Tibial nerve (tissue), 4 donors: ENCODE data around the gene TEKT3. TPM values are rescaled to one million over a fixed set of nuclear protein-coding genes. Genes with fewer than 3 reads are reported as not detected.

Experiments used
- DNase-seq, 2 donors: peaks; one replicate each; pipeline ENCODE4 v3.0.0-alpha.2; 2019; ENCODE audit warnings: low spot score in 2 of 2
- H3K27ac ChIP-seq, 4 donors: fragments of 200-600 bp; sonication (generic) in 3 of 4; one replicate each; pipeline ENCODE4 v1.5.1; 2017 to 2019; ENCODE audit warnings: mild to moderate bottlenecking in 1 of 4
- H3K27me3 ChIP-seq, 2 donors: fragments of 200-600 bp; sonication (generic) in 1 of 2; one replicate each; pipeline versions ENCODE4 v1.5.1 to v1.6.0; 2017 to 2019
- H3K36me3 ChIP-seq, 3 donors: fragments of 200-600 bp; sonication (generic); one replicate each; pipeline ENCODE4 v1.5.1; 2018 to 2019
- H3K4me1 ChIP-seq, 4 donors: fragments of 200-600 bp; sonication (generic) in 3 of 4; one replicate each; pipeline ENCODE4 v1.5.1; 2017 to 2019
- H3K4me3 ChIP-seq, 4 donors: fragments of 200-600 bp; sonication (generic) in 3 of 4; one replicate each; pipeline ENCODE4 v1.5.1; 2017 to 2019; ENCODE audit warnings: mild to moderate bottlenecking in 1 of 4, moderate library complexity in 1 of 4
- H3K9me3 ChIP-seq, 4 donors: fragments of 200-600 bp; sonication (generic) in 3 of 4; one replicate each; pipeline ENCODE4 v1.5.1; 2017 to 2019
- CTCF ChIP-seq, 5 experiments: fragments of 200-600 bp in 3 of 5; fragments of 450-650 bp in 2 of 5; sonication (generic) in 3 of 5; IDR thresholded peaks; one replicate each; pipeline ENCODE4 v1.5.1; 2016 to 2019; ENCODE audit warnings: antibody characterized with exemption in 5 of 5, mild to moderate bottlenecking in 3 of 5, moderate library complexity in 2 of 5
- EP300 ChIP-seq, 2 donors: sonication (generic); formaldehyde crosslinking; IDR thresholded peaks; one replicate each; pipeline ENCODE4 v1.6.1; 2017; ENCODE audit warnings: antibody characterized with exemption in 2 of 2, mild to moderate bottlenecking in 1 of 2
- POLR2A ChIP-seq, 2 donors: fragments of 450-650 bp; IDR thresholded peaks; one replicate each; pipeline ENCODE4 v1.6.1; 2017; ENCODE audit warnings: antibody characterized with exemption in 2 of 2, mild to moderate bottlenecking in 2 of 2, moderate library complexity in 2 of 2
- WGBS, 2 donors: methylation state at CpG; one replicate each; pipeline ENCODE4 v1.1.5; 2018; 5-methylcytosine and 5-hydroxymethylcytosine counted together
- total RNA-seq, 4 donors: library from RNA; depleted of rRNA; stranded (reverse); fragments of >200 nt; gene quantifications; one replicate each; pipeline ENCODE4 v1.1.0, GENCODE V29; 2016

TEKT3 gene
- total RNA-seq, 4 donors from 2014 or later: 0.20 to 3.7 (median 1.0) TPM

GRCh38 chr17:15287538-15288267, 53.7 kb downstream of the TEKT3 start:
- Histone ChIP-seq H3K4me3 (peak overlapping the region in 1 of 4 donors; percentile 9), H3K27me3 (no peaks in the 10 kb centered on the region), H3K9me3 (no peaks in the 10 kb centered on the region), H3K27ac (peak overlapping the region in 3 of 4 donors; percentile 2 to 57 (median 19)), H3K36me3 (no peaks in the 10 kb centered on the region), H3K4me1 (peaks cover 0 to 9% (median 2%) of the 10 kb centered on the region in 4 donors)
- 33 to 38% methylated on average over 4 of the region's 4 CpGs for WGBS, 2 donors
- TF ChIP-seq CTCF (IDR thresholded peaks at IDR 0.05) (no peak), POLR2A (IDR thresholded peaks at IDR 0.05) (no peak), EP300 (IDR thresholded peaks at IDR 0.05) (no peak)
- DNase-seq: no peak

- no peak for DNase-seq
- no peak for TF ChIP-seq EP300 (IDR thresholded peaks at IDR 0.05)
- no peak for TF ChIP-seq POLR2A (IDR thresholded peaks at IDR 0.05)
- Histone ChIP-seq H3K9me3 (no peaks in the 10 kb centered on the region), H3K27me3 (no peaks in the 10 kb centered on the region), H3K4me1 (peaks cover 0 to 9% (median 2%) of the 10 kb centered on the region in 4 donors), H3K36me3 (no peaks in the 10 kb centered on the region), H3K27ac (no peak overlapping the region), H3K4me3 (no peak overlapping the region)
- WGBS, 2 donors: 91 to 92% methylated on average over 6 of the region's 6 CpGs
Observed at GRCh38 chr17:15285466-15285865, 55.9 kb downstream of the TEKT3 start.

GRCh38 chr17:15284537-15284936, 56.9 kb downstream of the TEKT3 start:
- 49 to 54% methylated on average over 2 of the region's 2 CpGs for WGBS, 2 donors
- Histone ChIP-seq H3K27me3 (no peaks in the 10 kb centered on the region), H3K36me3 (no peaks in the 10 kb centered on the region), H3K27ac (no peak overlapping the region), H3K9me3 (no peaks in the 10 kb centered on the region), H3K4me1 (peaks cover 0 to 9% (median 2%) of the 10 kb centered on the region in 4 donors), H3K4me3 (no peak overlapping the region)
- DNase-seq: no peak
- TF ChIP-seq EP300 (IDR thresholded peaks at IDR 0.05) (no peak), POLR2A (IDR thresholded peaks at IDR 0.05) (no peak), CTCF (IDR thresholded peaks at IDR 0.05) (no peak)

GRCh38 chr17:15284107-15284506, 57.3 kb downstream of the TEKT3 start:
- peaks cover 0 to 1% (median 0%) of the 10 kb centered on the region in 4 donors for H3K9me3 ChIP-seq
- TF ChIP-seq CTCF (IDR thresholded peaks at IDR 0.05) (no peak), EP300 (IDR thresholded peaks at IDR 0.05) (no peak), POLR2A (IDR thresholded peaks at IDR 0.05) (no peak)
- H3K27ac ChIP-seq: no peak overlapping the region
- WGBS, 2 donors: 89 to 92% methylated on average over 6 of the region's 6 CpGs
- DNase-seq: no peak
- H3K4me3 ChIP-seq: no peak overlapping the region
- no peaks in the 10 kb centered on the region for H3K27me3 ChIP-seq
- H3K4me1 ChIP-seq: peaks cover 0 to 9% (median 2%) of the 10 kb centered on the region in 4 donors
- H3K36me3 ChIP-seq: no peaks in the 10 kb centered on the region

DNA sequence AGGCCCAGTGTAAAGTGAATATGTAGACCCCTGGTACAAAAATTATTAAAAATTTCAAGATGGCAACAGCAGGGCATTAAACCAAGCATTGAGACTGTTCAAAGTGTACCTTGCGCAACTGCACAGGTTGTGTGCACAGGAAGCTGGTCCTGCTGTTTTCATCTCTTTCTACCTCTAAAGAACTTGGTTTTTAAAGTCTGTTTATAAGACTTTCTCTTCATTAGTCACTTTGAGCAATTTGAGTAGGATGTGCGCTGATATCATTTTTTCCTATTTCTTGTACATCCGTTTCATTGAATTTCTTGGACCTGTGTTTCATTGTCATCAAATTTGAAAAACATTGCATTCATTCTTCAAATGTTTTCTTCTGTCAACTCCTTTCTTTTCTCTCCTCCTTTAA, 59.5 kb downstream of the TEKT3 start:
- Histone ChIP-seq H3K4me1 (peaks cover 0 to 9% (median 3%) of the 10 kb centered on the region in 4 donors), H3K36me3 (no peaks in the 10 kb centered on the region), H3K27me3 (no peaks in the 10 kb centered on the region), H3K9me3 (peaks cover 0 to 4% (median 0%) of the 10 kb centered on the region in 4 donors), H3K4me3 (no peak overlapping the region), H3K27ac (no peak overlapping the region)
- TF ChIP-seq CTCF (IDR thresholded peaks at IDR 0.05) (no peak), EP300 (IDR thresholded peaks at IDR 0.05) (no peak), POLR2A (IDR thresholded peaks at IDR 0.05) (no peak)
- no peak for DNase-seq
- 72 to 77% methylated on average over 3 of the region's 3 CpGs for WGBS, 2 donors
